Naive B cell (primary cell): ENCODE data around the gene PRSS33. TPM values are rescaled to one million over a fixed set of nuclear protein-coding genes. Genes with fewer than 3 reads are reported as not detected.
A peak's percentile ranks its signal among the peaks of the same experiment; 100 is the strongest.

Experiments
- ATAC-seq, 2 donors: fragments of 150-1000 bp; cut with Tn5 transposase; 2 replicates each; pipeline ENCODE4 v1.10.0; 2021; ENCODE audit warnings: low read depth in 2 of 2, mild to moderate bottlenecking in 2 of 2, moderate library complexity in 2 of 2
- DNase-seq: peaks from one replicate; pipeline ENCODE4 v3.0.0; 2022
- H3K27ac Mint-ChIP-seq, 6 donors: one replicate each; pipeline ENCODE4 v1.8.0; 2020 to 2022; ENCODE audit warnings: mild to moderate bottlenecking in 6 of 6, mixed read lengths in 6 of 6, moderate library complexity in 5 of 6, inconsistent platforms in 2 of 6
- H3K27me3 Mint-ChIP-seq, 3 donors: one replicate each; pipeline ENCODE4 v1.8.0; 2021 to 2022; ENCODE audit warnings: mixed read lengths in 3 of 3, mild to moderate bottlenecking in 1 of 3
- H3K36me3 Mint-ChIP-seq, 2 donors: one replicate each; pipeline ENCODE4 v1.8.0; 2020 to 2022; ENCODE audit warnings: mixed read lengths in 2 of 2, inconsistent platforms in 1 of 2, mild to moderate bottlenecking in 1 of 2
- H3K4me1 Mint-ChIP-seq, 3 donors: one replicate each; pipeline ENCODE4 v1.8.0; 2020 to 2022; ENCODE audit warnings: mixed read lengths in 3 of 3, inconsistent platforms in 1 of 3, mild to moderate bottlenecking in 1 of 3, moderate library complexity in 1 of 3
- H3K4me3 Mint-ChIP-seq, 8 donors: one replicate each; pipeline ENCODE4 v1.8.0; 2020 to 2022; ENCODE audit warnings: mild to moderate bottlenecking in 8 of 8, mixed read lengths in 8 of 8, moderate library complexity in 8 of 8, inconsistent platforms in 2 of 8
- H3K9me3 Mint-ChIP-seq, 7 donors: one replicate each; pipeline ENCODE4 v1.8.0; 2020 to 2022; ENCODE audit warnings: mixed read lengths in 7 of 7, mild to moderate bottlenecking in 5 of 7, inconsistent platforms in 2 of 7, moderate library complexity in 1 of 7
- polyA plus RNA-seq, 6 donors: library from polyadenylated mRNA; unstranded; fragments of 300-500 nt; fragmentation: Illumina TruSeq; gene quantifications; one replicate each; pipeline ENCODE4 v1.2.3, GENCODE V29; 2021; ENCODE audit warnings: low read depth in 6 of 6

Gene PRSS33, protein sequence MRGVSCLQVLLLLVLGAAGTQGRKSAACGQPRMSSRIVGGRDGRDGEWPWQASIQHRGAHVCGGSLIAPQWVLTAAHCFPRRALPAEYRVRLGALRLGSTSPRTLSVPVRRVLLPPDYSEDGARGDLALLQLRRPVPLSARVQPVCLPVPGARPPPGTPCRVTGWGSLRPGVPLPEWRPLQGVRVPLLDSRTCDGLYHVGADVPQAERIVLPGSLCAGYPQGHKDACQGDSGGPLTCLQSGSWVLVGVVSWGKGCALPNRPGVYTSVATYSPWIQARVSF
- not detected for polyA plus RNA-seq

DNA sequence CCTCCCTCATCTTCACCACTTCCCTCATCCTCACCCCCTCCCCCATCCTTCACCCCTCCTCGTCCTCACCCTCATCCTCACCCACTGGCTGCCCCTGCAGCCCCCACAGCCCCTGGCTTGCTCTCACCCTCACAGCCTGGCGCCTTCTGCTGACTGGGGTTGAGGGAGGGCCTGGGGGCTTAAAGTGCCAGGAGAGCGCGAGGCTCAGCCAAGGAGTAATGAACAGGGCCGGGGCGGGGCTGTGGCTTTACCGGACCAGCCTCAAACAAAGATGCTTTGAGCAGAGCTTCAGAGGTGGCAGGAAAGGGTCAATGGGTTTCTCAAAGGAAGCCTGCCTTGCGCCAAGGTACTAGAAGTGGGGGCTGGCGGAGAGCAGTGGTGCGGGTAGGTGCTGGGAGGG, at the start of gene PRSS33:
Gene PRSS33 (minus strand): TSS at position 155 of the 400 bp plus-strand sequence. CDS start 1,013 bp downstream, outside the sequence.
- Mint-ChIP-seq H3K36me3 (no peaks in the 10 kb centered on the region), H3K9me3 (peaks cover 0 to 3% (median 0%) of the 10 kb centered on the region in 7 donors), H3K27me3 (peaks cover 14 to 63% (median 54%) of the 10 kb centered on the region in 3 donors), H3K27ac (peak within 1 kb of the TSS in 1 of 6 donors; percentile 26), H3K4me3 (peak within 1 kb of the TSS in 3 of 8 donors; percentile 20 to 41 (median 31)), H3K4me1 (peaks cover 3 to 11% (median 8%) of the 10 kb centered on the region in 3 donors)
- no peak for ATAC-seq
- no peak for DNase-seq

DNA sequence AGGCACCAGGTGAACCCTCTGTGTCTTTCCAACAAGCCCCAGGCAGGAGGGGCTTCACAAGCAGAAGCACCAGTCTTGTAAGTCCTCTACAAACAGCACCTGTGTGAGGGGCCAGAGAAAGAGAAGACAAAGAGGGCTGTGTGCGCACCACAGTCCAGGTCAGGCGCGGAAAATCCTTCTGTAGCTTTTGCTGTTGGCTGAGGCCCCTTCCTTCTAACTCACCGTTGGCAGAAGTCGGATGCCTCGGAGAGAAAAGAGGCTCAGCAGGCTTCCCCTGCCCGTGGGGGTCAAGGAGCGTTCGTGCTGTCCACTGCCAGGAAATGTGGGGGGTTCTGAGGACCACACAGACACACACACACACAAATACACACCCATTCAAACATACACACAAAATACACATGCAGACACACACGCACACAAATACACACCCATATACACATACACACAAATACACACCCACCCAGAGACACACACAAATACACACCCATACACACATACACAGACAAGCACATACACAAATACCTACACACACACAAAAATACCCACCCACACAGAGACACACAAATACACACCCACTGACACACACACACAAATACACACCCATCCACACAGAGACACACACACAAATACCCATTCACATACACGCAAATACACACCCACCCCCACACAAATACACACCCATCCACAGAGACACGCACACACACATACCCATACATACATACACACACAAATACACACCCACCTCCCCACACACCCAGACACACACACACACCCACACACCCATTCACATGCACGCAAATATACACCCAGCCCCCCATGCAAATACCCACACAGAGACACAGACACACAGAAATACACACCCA, 49.5 kb upstream of the PRSS33 start:
- Mint-ChIP-seq H3K36me3 (no peaks in the 10 kb centered on the region), H3K4me1 (peaks cover 0 to 4% (median 4%) of the 10 kb centered on the region in 3 donors), H3K9me3 (peaks cover 0 to 1% (median 0%) of the 10 kb centered on the region in 7 donors), H3K27me3 (peaks cover 16 to 52% (median 51%) of the 10 kb centered on the region in 3 donors), H3K27ac (peak overlapping the region in 2 of 6 donors; percentile 35 to 63), H3K4me3 (no peak overlapping the region)
- ATAC-seq (no peak), DNase-seq (no peak)

DNA sequence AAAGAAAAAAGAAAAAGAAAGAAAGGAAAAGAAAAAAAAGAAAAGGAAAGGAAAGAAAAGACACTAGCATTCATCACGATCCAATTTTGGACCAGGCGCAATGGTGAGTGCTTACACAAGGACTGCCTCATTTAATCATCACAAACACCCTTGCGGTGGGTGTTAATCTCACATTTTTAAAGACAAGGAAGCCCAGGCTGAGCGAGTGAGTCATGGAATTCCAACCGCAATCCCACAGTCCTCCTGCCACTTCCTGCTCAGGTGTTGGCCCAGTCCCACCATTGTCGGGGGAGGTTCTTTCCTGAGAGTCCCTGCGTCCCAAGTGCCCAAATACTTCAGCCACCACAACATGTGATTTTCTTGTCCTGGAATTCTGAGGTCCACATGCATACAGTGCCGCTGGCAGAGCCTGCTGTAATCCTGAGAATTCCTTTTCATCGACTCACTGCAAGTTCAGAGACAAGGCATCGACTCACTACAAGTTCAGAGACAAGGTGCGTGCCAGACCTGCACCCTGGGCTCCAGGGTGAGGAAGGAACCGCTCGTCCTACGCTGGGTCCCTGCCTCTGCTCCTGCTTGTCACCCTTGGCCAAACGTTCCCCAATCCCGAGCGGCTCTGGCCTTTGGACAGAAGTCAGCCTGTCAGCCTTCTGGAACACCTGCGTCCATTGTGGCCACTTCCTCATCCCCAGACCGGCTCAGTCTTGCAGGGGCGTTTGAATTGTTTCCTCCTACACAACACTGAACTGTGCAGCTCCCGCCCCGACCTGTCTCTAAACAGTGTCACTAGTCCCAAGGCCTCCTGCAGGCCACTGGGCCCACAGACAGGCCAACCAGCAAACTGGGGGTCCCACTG, 48.5 kb upstream of the PRSS33 start:
- H3K36me3 Mint-ChIP-seq, result no peaks in the 10 kb centered on the region
- H3K4me1 Mint-ChIP-seq, result peaks cover 0 to 4% (median 4%) of the 10 kb centered on the region in 3 donors
- H3K4me3 Mint-ChIP-seq, result no peak overlapping the region
- DNase-seq (no peak), ATAC-seq (no peak)
- H3K9me3 Mint-ChIP-seq, result peaks cover 0 to 1% (median 0%) of the 10 kb centered on the region in 7 donors
- H3K27me3 Mint-ChIP-seq, result peaks cover 16 to 60% (median 56%) of the 10 kb centered on the region in 3 donors
- H3K27ac Mint-ChIP-seq, result no peak overlapping the region

DNA sequence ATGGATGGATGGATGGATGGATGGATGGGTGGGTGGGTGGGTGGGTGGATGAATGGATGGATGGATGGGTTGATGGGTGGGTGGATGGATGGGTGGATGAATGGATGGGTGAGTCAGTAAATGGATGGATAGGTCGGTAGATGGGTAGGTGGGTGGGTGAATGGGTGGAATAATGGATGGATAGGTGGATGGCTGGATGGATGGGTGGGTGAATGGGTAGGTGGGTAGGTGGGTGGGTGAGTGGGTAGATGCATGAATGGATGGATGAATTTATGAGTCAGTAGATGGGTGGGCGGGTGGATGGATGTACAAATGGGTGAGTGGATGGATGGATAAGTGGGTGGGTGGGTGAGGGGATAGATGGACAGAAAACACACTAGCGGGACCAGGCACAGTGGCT, 47.6 kb upstream of the PRSS33 start:
- Mint-ChIP-seq H3K27ac (no peak overlapping the region), H3K27me3 (peaks cover 16 to 69% (median 61%) of the 10 kb centered on the region in 3 donors), H3K4me1 (peaks cover 0 to 4% (median 4%) of the 10 kb centered on the region in 3 donors), H3K9me3 (no peaks in the 10 kb centered on the region), H3K4me3 (no peak overlapping the region), H3K36me3 (no peaks in the 10 kb centered on the region)
- DNase-seq (no peak), ATAC-seq (no peak)

DNA sequence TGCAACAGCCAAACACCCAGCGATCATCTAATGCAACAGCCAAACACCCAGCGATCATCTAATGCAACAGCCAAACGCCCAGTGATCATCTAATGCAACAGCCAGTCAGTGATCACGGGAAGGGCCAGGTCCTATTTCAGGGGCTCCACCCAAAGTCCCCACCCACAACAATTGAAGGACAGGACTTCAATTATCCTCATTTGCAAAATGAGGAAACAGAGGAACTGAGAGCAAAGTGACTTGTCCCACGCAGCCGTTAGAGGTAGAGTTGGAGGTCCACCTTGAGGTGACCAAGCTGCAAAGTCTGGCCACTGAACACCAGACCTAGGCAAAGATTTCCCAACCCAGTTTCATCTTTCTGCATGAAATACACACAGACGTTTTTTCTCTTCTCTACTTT, 46.4 kb upstream of the PRSS33 start:
- Mint-ChIP-seq H3K36me3 (no peaks in the 10 kb centered on the region), H3K4me3 (no peak overlapping the region), H3K27ac (no peak overlapping the region), H3K9me3 (no peaks in the 10 kb centered on the region), H3K27me3 (peaks cover 16 to 77% (median 61%) of the 10 kb centered on the region in 3 donors), H3K4me1 (peaks cover 0 to 4% (median 0%) of the 10 kb centered on the region in 3 donors)
- ATAC-seq (no peak), DNase-seq (no peak)

DNA sequence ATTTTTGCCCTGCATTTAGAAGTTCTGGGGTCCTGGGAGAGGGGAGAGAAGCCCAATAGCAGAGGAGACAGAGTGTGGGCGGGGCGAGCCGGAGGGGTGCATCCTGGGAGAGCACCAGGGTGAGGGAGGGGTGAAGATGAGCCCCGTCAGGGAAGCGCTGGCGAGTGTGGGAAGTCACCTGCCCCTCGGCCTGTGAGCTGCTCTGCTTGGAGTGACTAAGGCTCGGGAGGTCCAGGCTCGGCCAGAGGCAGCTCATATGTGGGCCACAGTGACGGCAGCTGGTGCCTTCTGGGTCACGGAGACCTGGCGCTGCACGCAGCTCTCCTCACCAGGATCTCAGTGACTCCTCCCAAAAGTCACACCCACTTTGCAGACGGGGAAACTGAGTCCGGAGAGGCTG, 43.8 kb upstream of the PRSS33 start:
- peaks cover 4 to 62% (median 44%) of the 10 kb centered on the region in 3 donors for H3K27me3 Mint-ChIP-seq
- no peaks in the 10 kb centered on the region for H3K9me3 Mint-ChIP-seq
- no peak overlapping the region for H3K4me3 Mint-ChIP-seq
- no peaks in the 10 kb centered on the region for H3K36me3 Mint-ChIP-seq
- no peak overlapping the region for H3K27ac Mint-ChIP-seq
- ATAC-seq (no peak), DNase-seq (no peak)
- no peaks in the 10 kb centered on the region for H3K4me1 Mint-ChIP-seq

DNA sequence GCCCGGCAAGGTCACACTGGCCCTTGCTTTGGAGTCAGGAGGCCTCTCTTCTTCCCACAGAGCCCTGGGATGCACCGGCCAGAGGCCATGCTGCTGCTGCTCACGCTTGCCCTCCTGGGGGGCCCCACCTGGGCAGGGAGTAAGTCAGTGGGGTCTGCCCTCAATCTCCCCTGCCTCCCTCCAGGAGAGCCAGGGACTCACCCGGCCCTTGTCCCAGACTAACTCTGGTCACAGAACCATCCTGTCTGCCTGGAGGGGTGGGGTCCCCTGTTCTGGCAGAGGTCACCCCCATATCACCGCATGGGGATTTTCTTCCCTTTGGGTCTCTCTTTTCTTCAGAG, 43.0 kb upstream of the PRSS33 start:
- DNase-seq (no peak), ATAC-seq (no peak)
- Mint-ChIP-seq H3K9me3 (no peaks in the 10 kb centered on the region), H3K27me3 (peaks cover 10 to 54% (median 35%) of the 10 kb centered on the region in 3 donors), H3K4me1 (no peaks in the 10 kb centered on the region), H3K4me3 (no peak overlapping the region), H3K27ac (no peak overlapping the region), H3K36me3 (no peaks in the 10 kb centered on the region)

DNA sequence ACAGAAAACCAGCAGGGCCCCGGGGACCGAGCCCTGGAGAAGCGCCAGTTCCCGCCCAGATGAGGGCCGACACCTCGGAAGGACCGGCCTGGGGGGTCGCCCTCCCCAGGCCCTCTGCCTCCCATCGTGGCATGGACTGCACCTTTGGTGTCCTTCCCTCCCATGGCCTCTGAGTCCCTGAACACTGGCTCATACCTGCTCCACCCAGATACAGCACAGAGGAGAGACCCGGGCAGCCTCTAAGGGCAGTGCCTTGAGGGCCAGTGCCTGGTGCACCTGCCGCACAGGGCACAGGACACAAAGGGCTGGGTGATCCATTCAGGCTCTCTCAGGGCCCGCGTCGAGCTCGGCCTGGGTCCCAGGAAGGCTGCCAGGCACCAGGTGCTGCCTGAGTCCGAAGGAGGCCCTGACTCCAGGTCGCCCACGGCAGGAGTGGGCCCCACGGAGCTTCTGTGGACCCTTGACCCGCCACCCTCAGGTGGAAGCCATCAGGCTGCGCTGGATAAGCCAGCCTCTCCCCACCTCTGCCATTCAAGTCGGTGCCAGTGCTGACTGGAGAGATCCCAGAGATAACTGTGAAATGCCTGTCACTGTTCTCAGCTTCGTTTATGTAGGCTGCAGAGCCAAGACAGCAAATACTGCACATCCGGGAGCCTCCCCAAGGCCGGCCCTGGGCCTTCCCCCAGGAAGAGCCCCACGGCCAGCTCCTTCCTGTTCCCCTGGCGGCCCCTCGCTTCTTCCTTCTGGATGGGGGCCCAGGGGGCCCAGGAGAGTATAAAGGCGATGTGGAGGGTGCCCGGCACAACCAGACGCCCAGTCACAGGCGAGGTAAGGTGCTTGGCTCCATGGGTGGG, 42.4 kb upstream of the PRSS33 start, which contains the start of gene ZG16B:
Gene ZG16B (plus strand): TSS at position 803 of the 854 bp plus-strand sequence. CDS start 139 bp downstream, outside the sequence.
- no peak within 1 kb of the TSS for H3K4me3 Mint-ChIP-seq
- H3K36me3 Mint-ChIP-seq, result no peaks in the 10 kb centered on the region
- ATAC-seq, result no peak

DNA sequence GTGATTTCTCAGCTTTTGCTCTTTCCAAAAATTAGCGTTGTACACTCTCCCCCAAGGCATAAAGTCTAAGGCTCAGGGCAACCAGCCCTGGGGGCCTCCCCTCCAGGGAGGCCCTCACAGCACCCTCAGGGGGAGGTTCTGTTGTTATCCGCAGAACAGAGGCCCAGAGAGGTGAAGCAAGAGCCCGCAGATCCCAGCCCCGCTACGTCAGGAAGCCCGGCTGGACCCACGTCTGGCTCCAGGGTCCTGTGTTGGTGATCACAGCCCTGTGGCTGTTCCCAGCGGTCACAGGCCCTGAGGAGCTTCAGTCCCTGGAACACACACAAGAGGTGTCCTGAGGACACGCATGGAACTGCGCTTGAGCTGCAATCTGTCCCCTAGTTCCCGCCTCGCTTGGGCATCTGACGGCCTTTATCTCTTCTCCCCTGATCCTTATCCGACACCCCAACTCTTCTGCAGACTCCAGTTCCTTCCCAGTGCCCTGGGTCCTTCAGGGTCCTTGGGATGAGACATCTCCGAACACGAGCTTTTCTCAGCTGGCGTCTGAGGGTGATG, 41.6 kb upstream of the PRSS33 start:
- ATAC-seq (no peak), DNase-seq (no peak)
- Mint-ChIP-seq H3K4me3 (no peak overlapping the region), H3K27ac (no peak overlapping the region), H3K9me3 (no peaks in the 10 kb centered on the region), H3K27me3 (peaks cover 10 to 42% (median 24%) of the 10 kb centered on the region in 3 donors), H3K4me1 (no peaks in the 10 kb centered on the region), H3K36me3 (no peaks in the 10 kb centered on the region)

More for the DNA sequence above, 42.4 kb upstream of the PRSS33 start, which contains the start of gene ZG16B:
- Mint-ChIP-seq H3K27me3 (peaks cover 10 to 48% (median 29%) of the 10 kb centered on the region in 3 donors), H3K9me3 (no peaks in the 10 kb centered on the region), H3K4me1 (no peaks in the 10 kb centered on the region), H3K27ac (no peak within 1 kb of the TSS)
- DNase-seq, result no peak

DNA sequence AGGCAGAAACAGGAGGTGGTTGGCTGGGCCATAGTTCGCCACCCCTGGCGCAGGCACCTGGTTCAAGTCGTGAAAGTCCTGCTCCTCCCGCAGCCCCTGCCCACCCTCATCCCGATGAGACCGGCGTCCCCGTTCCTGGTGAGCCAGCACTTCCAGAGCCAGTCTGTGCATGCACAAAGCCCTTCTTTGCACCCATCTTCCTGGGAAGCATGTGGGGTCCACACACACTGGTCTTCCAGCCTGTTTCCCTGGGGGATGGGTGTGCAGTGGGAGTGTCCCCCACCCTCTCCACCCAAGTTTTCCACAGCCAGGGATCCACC, 41.1 kb upstream of the PRSS33 start:
- H3K27ac Mint-ChIP-seq, result no peak overlapping the region
- ATAC-seq (no peak), DNase-seq (no peak)
- peaks cover 10 to 42% (median 24%) of the 10 kb centered on the region in 3 donors for H3K27me3 Mint-ChIP-seq
- no peaks in the 10 kb centered on the region for H3K4me1 Mint-ChIP-seq
- no peaks in the 10 kb centered on the region for H3K9me3 Mint-ChIP-seq
- H3K36me3 Mint-ChIP-seq, result no peaks in the 10 kb centered on the region
- H3K4me3 Mint-ChIP-seq, result no peak overlapping the region

DNA sequence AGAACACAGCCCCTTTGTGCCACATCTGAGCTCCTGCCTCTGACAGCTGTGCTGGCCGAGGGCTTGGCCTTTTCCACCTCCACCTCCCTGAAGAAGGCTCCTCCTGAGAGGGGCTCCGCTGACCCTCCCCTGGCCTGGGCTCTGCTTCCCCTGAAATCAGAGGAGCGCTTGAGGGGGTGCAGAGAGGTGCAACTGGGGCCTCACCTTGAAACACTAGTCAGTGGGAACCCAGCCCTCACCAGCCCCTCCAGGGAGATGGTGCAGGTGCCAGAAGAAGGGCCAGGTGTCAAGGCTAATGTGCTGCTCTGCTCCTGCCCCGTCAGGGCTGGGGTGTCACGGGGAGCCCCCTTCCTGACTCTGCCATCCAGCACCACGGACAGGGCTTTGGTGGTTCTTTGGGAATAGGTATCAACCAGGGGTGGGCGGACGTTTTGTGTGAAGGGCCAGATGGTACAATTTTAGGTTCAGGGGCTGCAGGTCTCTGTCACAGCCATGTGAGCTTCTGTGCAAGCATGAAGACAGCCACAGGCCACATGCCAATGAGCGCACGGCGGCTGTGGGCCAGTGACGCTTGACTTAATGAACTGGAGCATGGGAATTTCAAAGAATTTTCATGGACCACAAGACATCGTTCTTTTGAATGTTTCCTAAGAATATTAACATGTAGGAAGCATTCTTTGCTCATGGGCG, 40.6 kb upstream of the PRSS33 start:
- H3K27me3 Mint-ChIP-seq, result peaks cover 10 to 41% (median 23%) of the 10 kb centered on the region in 3 donors
- ATAC-seq, result no peak
- no peaks in the 10 kb centered on the region for H3K9me3 Mint-ChIP-seq
- H3K27ac Mint-ChIP-seq, result no peak overlapping the region
- no peaks in the 10 kb centered on the region for H3K4me1 Mint-ChIP-seq
- H3K4me3 Mint-ChIP-seq, result no peak overlapping the region
- no peak for DNase-seq
- H3K36me3 Mint-ChIP-seq, result no peaks in the 10 kb centered on the region

DNA sequence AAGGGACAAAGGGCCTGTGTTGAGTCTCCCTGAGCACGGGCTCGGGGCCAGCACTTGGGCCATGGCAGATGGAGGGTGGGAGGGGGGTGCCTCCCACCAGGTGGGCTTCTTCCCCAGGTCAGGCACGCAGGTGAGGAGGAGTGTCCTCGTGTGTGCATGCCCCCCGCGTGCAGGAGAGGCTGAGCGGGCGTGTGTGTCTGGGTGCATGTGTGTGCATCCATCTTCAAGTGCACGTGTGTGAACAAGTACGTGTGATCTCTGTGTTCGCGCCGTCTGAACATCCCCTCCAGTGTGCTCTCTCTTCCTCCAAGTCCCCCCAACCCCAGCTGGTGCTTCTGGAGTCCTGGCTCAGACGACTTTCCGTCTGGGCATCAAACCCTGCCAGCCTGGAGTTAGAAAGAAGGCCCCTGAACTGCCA, 40.0 kb upstream of the PRSS33 start:
- Mint-ChIP-seq H3K27me3 (peaks cover 10 to 35% (median 17%) of the 10 kb centered on the region in 3 donors), H3K4me3 (no peak overlapping the region), H3K36me3 (no peaks in the 10 kb centered on the region), H3K4me1 (no peaks in the 10 kb centered on the region), H3K27ac (no peak overlapping the region), H3K9me3 (no peaks in the 10 kb centered on the region)
- no peak for DNase-seq
- no peak for ATAC-seq
